K562 (cell line): ENCODE data around the gene RASGRP2. TPM values are rescaled to one million over a fixed set of nuclear protein-coding genes. Genes with fewer than 3 reads are reported as not detected.
A peak's percentile ranks its signal among the peaks of the same experiment; 100 is the strongest.

Experiments used
- ATAC-seq: fragments of 200-7000 bp; cut with Tn5 transposase; 3 replicates; pipeline ENCODE4 v1.9.1; 2020; ENCODE audit warnings: moderate library complexity
- BruUV-seq: library from RNA; stranded (reverse); fragments of 400-500 nt; replicated peaks from 2 replicates; lab custom pipeline; 2021; lab: Mats Ljungman, UMichigan
- CTCF ChIA-PET: fragments of 300-600 bp; formaldehyde crosslinking; extraction: SDS; loops from one replicate; lab custom pipeline; 2021; ENCODE audit warnings: low intra/inter-chr PET ratio; lab: Yijun Ruan, JAX
- POLR2A ChIA-PET: fragments of 300-600, 350-650 bp; sonication (Branson Sonifier 250); formaldehyde crosslinking; extraction: SDS; loops from one replicate; lab custom pipeline; 2021; ENCODE audit warnings: antibody characterized with exemption, inconsistent platforms; lab: Yijun Ruan, JAX
- DNase-seq, 4 experiments: peaks; one replicate each; pipeline versions ENCODE4 v3.0.0 to v3.0.0-alpha.2; 2011 to 2018; ENCODE audit warnings: low spot score in 3 of 4, mixed read lengths in 3 of 4; ENCODE audit errors: extremely low read depth in 1 of 4
- FAIRE-seq: peaks from 2 replicates; lab custom pipeline; 2011; peaks lifted over from hg19 to GRCh38; lab: Jason Lieb, UNC
- H2AFZ ChIP-seq: 2 replicates; pipeline ENCODE4 v1.6.0; 2011; ENCODE audit warnings: low read depth, low read length, control low read depth, inconsistent platforms
- H3K27ac ChIP-seq: fragments of 200-600 bp; 3 replicates; pipeline ENCODE4 v1.8.0; 2011; ENCODE audit warnings: low read depth, mild to moderate bottlenecking, control low read depth, inconsistent platforms, low read length, moderate library complexity, mixed read lengths; ENCODE audit errors: extremely low read depth
- H3K27me3 ChIP-seq, 2 experiments: fragments of 300-600 bp in 1 of 2; 2 replicates in 1 of 2; 3 replicates in 1 of 2; pipeline versions ENCODE4 v1.6.0 to v1.8.0; 2011; ENCODE audit warnings: inconsistent platforms in 2 of 2, low read length in 2 of 2, mild to moderate bottlenecking in 1 of 2, mixed read lengths in 1 of 2, moderate library complexity in 1 of 2; ENCODE audit not compliant: control insufficient read depth in 2 of 2, insufficient read depth in 2 of 2
- H3K36me3 ChIP-seq: fragments of 300-600 bp; 3 replicates; pipeline ENCODE4 v1.8.0; 2011; ENCODE audit warnings: mild to moderate bottlenecking, low read length, inconsistent platforms; ENCODE audit not compliant: control insufficient read depth, insufficient read depth
- H3K4me1 ChIP-seq, 2 experiments: fragments of 200-600 bp in 1 of 2; replicated peaks in 1 of 2; 2 replicates in 1 of 2; 3 replicates in 1 of 2; pipeline versions ENCODE4 v1.5.1 to v1.8.0; 2011; ENCODE audit warnings: inconsistent platforms in 2 of 2, low read length in 2 of 2, mild to moderate bottlenecking in 1 of 2, mixed read lengths in 1 of 2, moderate library complexity in 1 of 2; ENCODE audit not compliant: control insufficient read depth in 2 of 2, insufficient read depth in 2 of 2
- H3K4me2 ChIP-seq: 2 replicates; pipeline ENCODE4 v1.6.1; 2011; ENCODE audit warnings: low read length, control low read depth, inconsistent platforms, mixed read lengths; ENCODE audit not compliant: insufficient read depth
- H3K4me3 ChIP-seq: fragments of 200-600 bp; sonication (generic), shearing (Covaris generic); 2 replicates; pipeline ENCODE4 v1.5.1; 2016; ENCODE audit warnings: control low read depth, inconsistent platforms
- H3K79me2 ChIP-seq: fragments of 200-600 bp; 3 replicates; pipeline ENCODE4 v1.8.0; 2011; ENCODE audit warnings: low read length, inconsistent platforms; ENCODE audit not compliant: control insufficient read depth, insufficient read depth
- H3K9ac ChIP-seq, 2 experiments: 2 replicates each; pipeline versions ENCODE4 v1.6.0 to v1.6.1; 2011; ENCODE audit warnings: low read depth in 2 of 2, low read length in 2 of 2, control low read depth in 1 of 2, inconsistent platforms in 1 of 2, mild to moderate bottlenecking in 1 of 2, mixed read lengths in 1 of 2; ENCODE audit not compliant: insufficient read depth in 1 of 2
- H3K9me1 ChIP-seq: one replicate; pipeline ENCODE4 v1.6.0; 2011; ENCODE audit warnings: inconsistent platforms, mild to moderate bottlenecking, low read length, moderate library complexity; ENCODE audit not compliant: control insufficient read depth, insufficient read depth
- H3K9me3 ChIP-seq: replicated peaks from 2 replicates; pipeline ENCODE4 v1.5.1; 2011; ENCODE audit warnings: low read depth, low read length, inconsistent platforms; ENCODE audit not compliant: control insufficient read depth, insufficient read depth
- H4K20me1 ChIP-seq: replicated peaks from 2 replicates; pipeline ENCODE4 v1.6.1; 2011; ENCODE audit warnings: low read length, inconsistent platforms, mixed read lengths; ENCODE audit not compliant: control insufficient read depth, insufficient read depth
- RBFOX2 ChIP-seq: fragments of 200-400 bp; formaldehyde crosslinking; IDR thresholded peaks from 2 replicates; pipeline ENCODE4 v1.6.1; 2017; ENCODE audit warnings: low read depth, mild to moderate bottlenecking, low read length, moderate library complexity
- ZNF592 ChIP-seq: fragments of 450-650 bp; IDR thresholded peaks from 2 replicates; pipeline ENCODE4 v1.6.1; 2017; ENCODE audit warnings: antibody characterized with exemption, mild to moderate bottlenecking
- ZNF695 ChIP-seq: fragments of 450-650 bp; formaldehyde crosslinking; IDR thresholded peaks from 2 replicates; pipeline ENCODE4 v1.4.0; 2020; ENCODE audit warnings: mild to moderate bottlenecking, moderate library complexity
- WGBS: fragments of 100-300 bp; shearing (Covaris generic); methylation state at CpG from one replicate; pipeline ENCODE4 v1.1.6; 2016; ENCODE audit warnings: low coverage, mixed read lengths; ENCODE audit not compliant: insufficient coverage; ENCODE audit errors: missing lambda C conversion rate; 5-methylcytosine and 5-hydroxymethylcytosine counted together
- in situ Hi-C: fragments of 300-500 bp; cut with MboI; formaldehyde crosslinking; loops from 4 replicates; pipeline ENCODE4 v1.15.0; 2018; ENCODE audit warnings: inconsistent platforms, mixed read lengths
- intact Hi-C: fragments of 100-400 bp; cut with micrococcal nuclease; formaldehyde crosslinking; loops from 2 replicates; pipeline ENCODE4 v1.14.2; 2022
- polyA plus RNA-seq, 8 experiments: library from polyadenylated mRNA; depleted of rRNA in 4 of 8; stranded (reverse) in 5 of 8; unstranded in 3 of 8; fragments of >200 nt; fragmentation: Nextera tagmentation in 2 of 8; fragmentation: Illumina TruSeq in 1 of 8; extraction: Ambion mirVana in 2 of 8; extraction: Trizol in 1 of 8; gene quantifications; 2 replicates each; pipeline versions ENCODE4 v1.2.1 to v1.2.3, GENCODE V29; 2011 to 2014; ENCODE audit warnings: inconsistent platforms in 1 of 8, missing spikeins in 1 of 8
- total RNA-seq, 7 experiments: library from RNA; depleted of rRNA in 6 of 7; stranded (reverse); fragments of >200 nt in 6 of 7; fragmentation: Illumina TruSeq in 2 of 7; extraction: Trizol in 2 of 7; gene quantifications; 2 replicates each; pipeline versions ENCODE4 v1.2.1 to v1.2.3, GENCODE V29; 2011 to 2021; ENCODE audit warnings: low replicate concordance in 1 of 7

RASGRP2 gene
- total and polyA plus RNA-seq, 9 of the 15 experiments (the other 6 are each of a cell fraction or from before 2014, with no cell fraction given): 0.87 to 22.7 (median 5.5) TPM

- peak overlapping the region; percentile 67; the same call in 1 of the 2 replicates for H3K4me3 ChIP-seq
- H3K4me1 ChIP-seq: peaks cover 6 to 18% of the 10 kb centered on the region in 2 experiments; a peak in 3 of 5 replicates
- FAIRE-seq (no peak), ATAC-seq (no peak), DNase-seq (no peak)
- H3K79me2 ChIP-seq: peaks cover 66% of the 10 kb centered on the region
- WGBS: 80% methylated on average over 6 of the region's 6 CpGs
- no peaks in the 10 kb centered on the region for H3K27me3 ChIP-seq
- no peak overlapping the region; the same call in 2 of the 3 replicates for H3K27ac ChIP-seq
- H3K9me1 ChIP-seq: peaks cover 9% of the 10 kb centered on the region
- TF ChIP-seq ZNF695 (CRISPR knock-in tag) (no peak), RBFOX2 (peak; percentile 64)
- H4K20me1 ChIP-seq: peaks cover 43% of the 10 kb centered on the region
- ChIA-PET POLR2A (interaction anchor here (1.4 to 10.8 kb wide), 2 partner anchors 13 to 29 kb away, joined by 3 to 168 read pairs; partner anchors contain the start of gene PYGM), CTCF (no interaction called here)
- H3K36me3 ChIP-seq: peaks cover 61% of the 10 kb centered on the region
- H2AFZ ChIP-seq: no peak overlapping the region
- H3K9ac ChIP-seq: peak overlapping the region in 1 of 2 experiments; percentile 73; a peak in 2 of 4 replicates
- H3K9me3 ChIP-seq: no peaks in the 10 kb centered on the region
- intact Hi-C loops: loop anchor here (5.0 kb wide), 1 partner anchor 111 kb away; no protein-coding TSS in a partner anchor
- in situ Hi-C loops: no loop called here
- BruUV-seq: no TSS peak
- H3K4me2 ChIP-seq: peak overlapping the region; percentile 96
These were observed 32.5 kb upstream of the RASGRP2 start for GRCh38 chr11:64776425-64776824.

DNA sequence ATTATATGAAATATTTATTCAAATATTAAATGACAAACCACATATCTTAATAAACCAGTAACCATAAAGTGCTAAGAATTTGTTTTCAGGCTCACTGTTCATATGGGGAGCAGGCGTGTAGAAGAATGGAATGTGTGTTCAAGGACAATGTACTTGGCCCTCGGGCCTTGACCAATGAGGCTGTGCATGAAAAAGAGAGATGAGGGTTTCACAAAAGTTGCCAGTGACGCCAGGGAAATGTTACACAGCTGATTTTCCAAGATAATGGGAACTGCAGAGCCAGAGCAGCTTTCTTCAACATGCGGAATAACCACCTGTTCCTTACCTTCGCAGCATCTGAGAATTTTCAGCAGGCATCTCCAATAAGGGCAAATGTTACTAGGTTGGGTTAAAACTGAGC, 30.2 kb upstream of the RASGRP2 start:
- BruUV-seq: no TSS peak
- Histone ChIP-seq H3K9me1 (peaks cover 9% of the 10 kb centered on the region), H3K79me2 (peaks cover 88% of the 10 kb centered on the region), H4K20me1 (peaks cover 56% of the 10 kb centered on the region), H3K36me3 (peaks cover 83% of the 10 kb centered on the region), H2AFZ (no peak overlapping the region), H3K4me3 (no peak overlapping the region), H3K9me3 (no peaks in the 10 kb centered on the region), H3K4me1 (peaks cover 0 to 8% of the 10 kb centered on the region in 2 experiments; a peak in 2 of 5 replicates), H3K4me2 (no peak overlapping the region), H3K9ac (no peak overlapping the region), H3K27me3 (no peaks in the 10 kb centered on the region), H3K27ac (no peak overlapping the region)
- intact Hi-C loops (no loop called here), in situ Hi-C loops (no loop called here)
- POLR2A ChIA-PET: interaction anchor here (1.2 to 10.8 kb wide), 2 partner anchors 11 to 16 kb away, joined by 3 to 168 read pairs; partner anchors contain the start of gene PYGM
- DNase-seq (no peak), FAIRE-seq (no peak), ATAC-seq (no peak)
- CTCF ChIA-PET: no interaction called here
- 89% methylated on average over 5 of the region's 5 CpGs for WGBS
- TF ChIP-seq RBFOX2 (peak; percentile 41; the same call in 1 of the 2 replicates), ZNF592 (no peak)
